ENCODE results near the gene ACSS3.

ACSS3 gene

DNA sequence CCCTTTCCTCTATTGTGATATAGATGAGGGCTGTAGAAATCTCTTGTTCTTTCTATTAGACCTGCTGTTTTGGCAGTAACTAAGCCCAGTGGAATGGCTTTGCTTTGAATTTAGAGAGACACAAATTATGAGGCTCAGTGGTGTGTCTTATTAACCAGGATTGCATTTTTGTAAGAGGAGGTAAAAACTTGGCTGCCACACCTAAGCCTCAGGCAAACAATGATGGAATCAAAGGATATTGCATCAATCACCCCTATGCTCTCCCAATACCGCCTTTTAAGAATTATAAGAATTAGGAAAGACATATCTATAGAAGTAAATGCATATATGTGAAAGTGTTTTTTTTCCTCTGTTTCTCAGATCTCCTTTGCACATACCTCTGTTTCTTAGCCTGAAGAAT is 63.3 kb downstream of the ACSS3 start:
- H3K4me3 ChIP-seq (ENCODE audit: low read depth, low read length) = no peak overlapping the region
- no peak for DNase-seq (ENCODE audit: low read depth)
- in situ Hi-C loops (cut with HindIII; ENCODE audit: low sequenced_read_pairs) = no loop called here
- TF ChIP-seq, protein P1, sequence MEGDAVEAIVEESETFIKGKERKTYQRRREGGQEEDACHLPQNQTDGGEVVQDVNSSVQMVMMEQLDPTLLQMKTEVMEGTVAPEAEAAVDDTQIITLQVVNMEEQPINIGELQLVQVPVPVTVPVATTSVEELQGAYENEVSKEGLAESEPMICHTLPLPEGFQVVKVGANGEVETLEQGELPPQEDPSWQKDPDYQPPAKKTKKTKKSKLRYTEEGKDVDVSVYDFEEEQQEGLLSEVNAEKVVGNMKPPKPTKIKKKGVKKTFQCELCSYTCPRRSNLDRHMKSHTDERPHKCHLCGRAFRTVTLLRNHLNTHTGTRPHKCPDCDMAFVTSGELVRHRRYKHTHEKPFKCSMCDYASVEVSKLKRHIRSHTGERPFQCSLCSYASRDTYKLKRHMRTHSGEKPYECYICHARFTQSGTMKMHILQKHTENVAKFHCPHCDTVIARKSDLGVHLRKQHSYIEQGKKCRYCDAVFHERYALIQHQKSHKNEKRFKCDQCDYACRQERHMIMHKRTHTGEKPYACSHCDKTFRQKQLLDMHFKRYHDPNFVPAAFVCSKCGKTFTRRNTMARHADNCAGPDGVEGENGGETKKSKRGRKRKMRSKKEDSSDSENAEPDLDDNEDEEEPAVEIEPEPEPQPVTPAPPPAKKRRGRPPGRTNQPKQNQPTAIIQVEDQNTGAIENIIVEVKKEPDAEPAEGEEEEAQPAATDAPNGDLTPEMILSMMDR (IDR thresholded peaks at IDR 0.05; ENCODE audit: low read depth, low read length, missing control alignments) = no peak

DNA sequence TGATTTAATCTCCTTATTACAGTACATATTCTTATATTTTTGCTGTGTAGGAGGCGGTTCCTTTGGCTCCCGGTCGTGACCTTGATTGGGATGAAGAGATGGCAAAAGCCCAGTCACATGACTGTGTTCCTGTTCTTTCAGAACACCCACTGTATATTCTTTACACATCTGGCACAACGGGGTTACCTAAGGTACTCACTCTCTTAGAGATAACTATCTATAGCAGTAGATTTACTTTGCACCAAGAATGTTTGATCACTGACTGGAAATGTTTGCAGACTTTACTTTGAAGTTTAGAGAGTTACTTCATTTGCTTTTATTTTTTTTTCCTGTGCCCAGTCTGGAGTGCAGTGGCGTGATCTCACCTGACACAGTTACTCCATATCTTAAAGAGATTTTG is 65.2 kb downstream of the ACSS3 start:
- TF ChIP-seq, protein P1 (IDR thresholded peaks at IDR 0.05; ENCODE audit: low read depth, low read length, missing control alignments) = no peak
- no peak for DNase-seq (ENCODE audit: low read depth)
- in situ Hi-C loops (cut with HindIII; ENCODE audit: low sequenced_read_pairs) = no loop called here
- no peak overlapping the region for H3K4me3 ChIP-seq (ENCODE audit: low read depth, low read length)

DNA sequence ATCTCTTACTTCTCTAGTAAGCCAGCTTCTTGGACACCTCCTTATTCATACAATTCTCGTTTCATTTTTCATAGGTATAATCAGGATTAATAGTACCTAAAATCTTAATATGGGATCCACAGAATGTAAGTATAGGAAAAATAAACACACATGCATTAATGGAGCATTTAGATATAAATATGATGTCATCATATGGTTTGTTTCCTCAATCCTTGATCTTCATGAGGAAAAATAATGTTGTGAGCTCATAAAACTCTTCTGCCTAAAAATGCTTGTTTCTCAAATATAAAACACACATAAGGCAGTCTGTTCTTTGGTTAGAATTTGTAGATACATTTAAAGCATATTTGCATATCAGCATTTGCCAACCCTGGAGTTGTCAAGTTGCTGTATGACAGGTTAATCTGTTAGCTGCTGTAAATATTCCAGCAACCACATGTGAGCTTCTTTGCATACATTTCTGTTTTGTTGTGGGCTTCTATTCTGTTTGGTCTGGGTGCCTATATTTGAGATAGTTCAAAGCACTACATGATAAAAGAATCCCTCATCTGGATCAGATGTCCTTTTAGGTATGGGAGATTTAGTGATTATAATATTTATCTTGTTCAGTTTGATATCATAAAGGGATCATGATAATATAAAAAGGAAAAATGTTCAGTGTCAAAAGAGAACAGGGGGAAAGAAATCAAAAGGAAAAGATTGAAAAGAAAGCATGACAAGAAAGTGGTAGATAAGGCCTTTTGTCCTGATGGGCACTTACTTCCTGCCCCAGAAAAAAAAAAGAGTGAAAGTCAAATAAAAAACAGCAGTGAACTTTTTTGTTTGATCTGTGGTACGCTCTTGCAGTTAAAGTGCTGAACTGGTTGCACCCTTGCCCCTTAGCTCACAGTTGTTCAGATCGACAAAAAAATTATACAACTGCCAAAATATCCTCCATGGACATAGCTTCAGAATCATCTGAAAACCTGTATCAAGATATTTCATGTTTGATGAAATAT is 68.6 kb downstream of the ACSS3 start:
- no peak for DNase-seq (ENCODE audit: low read depth)
- in situ Hi-C loops (cut with HindIII; ENCODE audit: low sequenced_read_pairs) = no loop called here
- TF ChIP-seq, protein P1 (IDR thresholded peaks at IDR 0.05; ENCODE audit: low read depth, low read length, missing control alignments) = no peak
- H3K4me3 ChIP-seq (ENCODE audit: low read depth, low read length) = no peak overlapping the region

DNA sequence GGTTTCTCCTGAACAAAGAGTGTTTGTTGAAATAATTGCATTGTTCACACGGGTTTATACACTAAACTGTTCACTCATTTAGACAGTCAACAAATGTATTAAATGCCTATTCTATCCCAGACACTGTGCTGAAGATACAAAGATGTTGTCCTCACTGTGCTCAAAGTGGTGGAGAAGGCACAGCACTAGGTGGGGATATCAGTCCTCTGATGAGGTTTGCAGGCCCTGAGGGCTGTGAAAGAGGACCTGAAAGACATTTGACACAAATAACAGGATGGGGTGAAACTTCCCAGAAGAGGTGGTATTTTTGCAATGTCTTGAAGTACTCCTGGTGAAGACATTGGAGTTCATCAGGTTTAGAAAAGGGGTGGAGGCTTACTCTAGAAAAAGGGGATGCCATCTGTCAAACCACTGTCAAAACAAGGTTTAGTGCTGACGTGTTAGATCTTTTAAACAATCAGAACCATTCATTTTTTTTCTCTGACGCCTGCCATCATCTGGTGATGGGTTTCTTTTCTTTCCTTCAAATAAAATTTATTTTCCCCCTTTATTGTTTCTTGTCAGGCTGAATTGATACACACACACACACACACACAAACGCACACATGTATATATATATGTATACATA is 69.5 kb downstream of the ACSS3 start:
- H3K4me3 ChIP-seq (ENCODE audit: low read depth, low read length) = no peak overlapping the region
- TF ChIP-seq, protein P1 (IDR thresholded peaks at IDR 0.05; ENCODE audit: low read depth, low read length, missing control alignments) = no peak
- in situ Hi-C loops (cut with HindIII; ENCODE audit: low sequenced_read_pairs) = no loop called here
- no peak for DNase-seq (ENCODE audit: low read depth)

DNA sequence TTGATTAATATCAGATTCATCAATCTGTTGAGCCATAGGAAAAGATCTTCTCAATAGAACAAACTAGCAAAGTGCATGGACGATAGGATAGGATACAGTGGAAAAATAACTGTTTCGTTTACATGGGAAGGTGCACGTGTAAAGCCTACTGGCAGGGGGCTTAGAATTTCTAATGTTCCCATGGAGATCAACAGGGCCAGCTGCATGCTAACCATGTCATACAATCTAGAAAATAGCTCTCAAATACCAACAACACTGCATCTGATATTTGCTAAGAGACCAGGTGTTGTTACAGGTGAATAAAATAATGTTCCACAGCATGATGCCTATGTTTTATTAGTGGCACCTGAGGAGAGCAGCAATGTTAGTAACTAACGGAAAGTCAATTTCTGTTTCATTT is 72.5 kb downstream of the ACSS3 start:
- no peak for DNase-seq (ENCODE audit: low read depth)
- in situ Hi-C loops (cut with HindIII; ENCODE audit: low sequenced_read_pairs) = no loop called here
- no peak overlapping the region for H3K4me3 ChIP-seq (ENCODE audit: low read depth, low read length)
- TF ChIP-seq, protein P1 (IDR thresholded peaks at IDR 0.05; ENCODE audit: low read depth, low read length, missing control alignments) = no peak

DNA sequence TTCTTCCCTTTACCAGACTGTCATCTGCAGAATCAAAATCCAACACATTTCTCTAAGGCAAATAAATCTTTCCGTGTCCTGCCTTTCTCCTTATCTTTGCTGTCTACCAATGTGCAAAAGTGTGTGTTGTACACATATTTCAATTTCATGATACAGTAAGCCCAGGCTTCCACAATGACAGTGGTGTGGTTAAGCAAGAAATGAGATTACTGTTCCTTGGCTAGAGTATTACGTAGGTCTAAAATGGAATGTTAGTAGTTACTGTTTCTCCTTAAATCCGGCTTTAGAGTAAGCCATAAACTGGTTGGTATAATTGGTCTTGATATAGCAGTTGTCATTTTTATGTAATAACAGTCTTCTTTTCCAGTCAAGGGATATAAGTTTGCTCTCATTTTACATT is 82.0 kb downstream of the ACSS3 start:
- in situ Hi-C loops (cut with HindIII; ENCODE audit: low sequenced_read_pairs) = no loop called here
- no peak for DNase-seq (ENCODE audit: low read depth)
- H3K4me3 ChIP-seq (ENCODE audit: low read depth, low read length) = no peak overlapping the region
- TF ChIP-seq, protein P1 (IDR thresholded peaks at IDR 0.05; ENCODE audit: low read depth, low read length, missing control alignments) = no peak

All from astrocyte of the cerebellum (primary cell).